Regular cardiac myocyte (primary cell): Measurements from ENCODE around the gene ARHGAP18. TPM values are rescaled to one million over a fixed set of nuclear protein-coding genes. Genes with fewer than 3 reads are reported as not detected.

Source experiments
- total RNA-seq: library from RNA; depleted of rRNA; stranded (reverse); fragments of >200 nt; gene quantifications from 2 replicates; pipeline ENCODE4 v1.2.3, GENCODE V29; 2014

Gene ARHGAP18, protein sequence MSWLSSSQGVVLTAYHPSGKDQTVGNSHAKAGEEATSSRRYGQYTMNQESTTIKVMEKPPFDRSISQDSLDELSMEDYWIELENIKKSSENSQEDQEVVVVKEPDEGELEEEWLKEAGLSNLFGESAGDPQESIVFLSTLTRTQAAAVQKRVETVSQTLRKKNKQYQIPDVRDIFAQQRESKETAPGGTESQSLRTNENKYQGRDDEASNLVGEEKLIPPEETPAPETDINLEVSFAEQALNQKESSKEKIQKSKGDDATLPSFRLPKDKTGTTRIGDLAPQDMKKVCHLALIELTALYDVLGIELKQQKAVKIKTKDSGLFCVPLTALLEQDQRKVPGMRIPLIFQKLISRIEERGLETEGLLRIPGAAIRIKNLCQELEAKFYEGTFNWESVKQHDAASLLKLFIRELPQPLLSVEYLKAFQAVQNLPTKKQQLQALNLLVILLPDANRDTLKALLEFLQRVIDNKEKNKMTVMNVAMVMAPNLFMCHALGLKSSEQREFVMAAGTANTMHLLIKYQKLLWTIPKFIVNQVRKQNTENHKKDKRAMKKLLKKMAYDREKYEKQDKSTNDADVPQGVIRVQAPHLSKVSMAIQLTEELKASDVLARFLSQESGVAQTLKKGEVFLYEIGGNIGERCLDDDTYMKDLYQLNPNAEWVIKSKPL
- 43.7 and 64.8 TPM in 2 replicates for total RNA-seq

DNA sequence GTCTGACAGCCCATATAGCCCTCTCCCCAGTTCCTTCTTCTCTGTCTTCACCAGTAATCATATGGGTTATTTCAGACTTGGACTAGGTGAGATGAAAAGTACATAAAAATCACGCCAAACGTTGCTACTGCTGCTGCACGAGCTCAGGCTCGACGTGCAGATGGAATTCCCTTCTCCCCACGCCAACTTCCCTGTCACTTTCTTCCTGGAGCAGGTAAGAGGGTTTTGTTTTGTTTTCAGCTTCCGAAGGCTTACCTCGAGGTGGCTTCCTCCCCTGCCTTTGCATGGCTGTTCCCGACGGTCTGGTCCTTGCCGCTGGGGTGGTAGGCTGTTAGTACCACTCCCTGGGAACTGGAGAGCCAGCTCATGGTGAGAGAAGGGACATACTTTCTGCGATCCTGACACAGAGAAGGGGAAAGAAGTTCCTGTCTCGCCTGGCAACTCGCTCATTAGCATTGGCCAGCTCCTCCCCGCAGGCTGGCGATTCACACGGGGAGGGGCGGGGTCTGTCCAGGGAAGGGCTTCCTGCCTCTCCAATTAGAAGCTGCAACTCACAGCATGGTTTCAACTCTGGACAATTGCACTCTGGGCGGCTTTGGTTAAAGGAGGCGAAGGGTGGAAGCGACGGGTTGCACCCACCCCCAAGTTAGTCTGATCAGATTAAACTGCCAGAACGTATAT lies at the start of gene ARHGAP18:
TSS of gene ARHGAP18 (minus strand) at position 409 of the 681 bp plus-strand sequence. CDS start at position 368, 41 bp downstream.

Other genes with a start within 250 kb of the ARHGAP18 start
- not detected in 2 replicates for gene TMEM244, start 151.1 kb upstream of the ARHGAP18 start, total RNA-seq